ENCODE data around the gene STARD10. TPM values are rescaled to one million over a fixed set of nuclear protein-coding genes. Genes with fewer than 3 reads are reported as not detected.

STARD10 gene
- total RNA-seq, 1 donor from 2014 or later: 38.4 TPM

DNA sequence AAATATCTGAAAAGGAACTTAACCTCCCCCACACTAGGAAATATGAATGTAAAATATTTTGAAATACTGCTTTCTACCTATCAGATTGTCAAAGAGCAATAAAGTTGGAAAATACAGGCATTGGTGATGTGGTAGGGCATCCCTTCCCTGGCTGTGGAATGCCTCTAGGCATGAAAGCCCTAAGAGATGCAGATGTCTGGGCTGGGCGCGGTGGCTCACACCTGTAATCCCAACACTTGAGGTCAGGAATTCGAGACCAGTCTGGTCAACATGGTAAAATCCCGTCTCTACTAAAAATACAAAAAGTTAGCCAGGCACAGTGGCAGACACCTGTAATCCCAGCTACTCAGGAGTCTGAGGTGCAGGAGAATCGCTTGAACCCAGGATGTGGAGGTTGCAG is 63.6 kb downstream of the STARD10 start:
- Mint-ChIP-seq H3K9me3 (ENCODE audit: unreplicated experiment) (no peaks in the 10 kb centered on the region), H3K36me3 (ENCODE audit: low read depth, unreplicated experiment) (peaks cover 12% of the 10 kb centered on the region), H3K4me1 (ENCODE audit: low read depth, unreplicated experiment) (no peaks in the 10 kb centered on the region), H3K4me3 (ENCODE audit: unreplicated experiment) (no peak overlapping the region), H3K27me3 (ENCODE audit: low read depth, unreplicated experiment) (no peaks in the 10 kb centered on the region), H3K27ac (ENCODE audit: unreplicated experiment) (no peak overlapping the region)
- FAIRE-seq (no peak), DNase-seq (ENCODE audit: low read depth) (no peak)
- Histone ChIP-seq H3K4me2 (ENCODE audit: low read length) (no peak overlapping the region), H3K4me1 (ENCODE audit: insufficient read depth, low read length) (no peaks in the 10 kb centered on the region), H3K27me3 (ENCODE audit: insufficient read depth, low read length) (no peaks in the 10 kb centered on the region), H3K27ac (ENCODE audit: low read depth, low read length) (no peak overlapping the region), H3K9me3 (ENCODE audit: insufficient read depth, low read depth, low read length) (no peaks in the 10 kb centered on the region), H3K9ac (ENCODE audit: low read length) (no peak overlapping the region), H2AFZ (ENCODE audit: low read depth, low read length) (no peak overlapping the region), H3K79me2 (ENCODE audit: insufficient read depth, low read length) (peaks cover 5% of the 10 kb centered on the region), H3K4me3 (ENCODE audit: insufficient read depth, low read depth, low read length) (no peak overlapping the region), H3K36me3 (ENCODE audit: insufficient read depth, low read length) (no peaks in the 10 kb centered on the region), H4K20me1 (ENCODE audit: insufficient read depth, low read length) (peaks cover 8% of the 10 kb centered on the region)
- TF ChIP-seq EZH2 (IDR thresholded peaks at IDR 0.05; ENCODE audit: insufficient read depth, low read length): no peak
- TF ChIP-seq, protein P1, sequence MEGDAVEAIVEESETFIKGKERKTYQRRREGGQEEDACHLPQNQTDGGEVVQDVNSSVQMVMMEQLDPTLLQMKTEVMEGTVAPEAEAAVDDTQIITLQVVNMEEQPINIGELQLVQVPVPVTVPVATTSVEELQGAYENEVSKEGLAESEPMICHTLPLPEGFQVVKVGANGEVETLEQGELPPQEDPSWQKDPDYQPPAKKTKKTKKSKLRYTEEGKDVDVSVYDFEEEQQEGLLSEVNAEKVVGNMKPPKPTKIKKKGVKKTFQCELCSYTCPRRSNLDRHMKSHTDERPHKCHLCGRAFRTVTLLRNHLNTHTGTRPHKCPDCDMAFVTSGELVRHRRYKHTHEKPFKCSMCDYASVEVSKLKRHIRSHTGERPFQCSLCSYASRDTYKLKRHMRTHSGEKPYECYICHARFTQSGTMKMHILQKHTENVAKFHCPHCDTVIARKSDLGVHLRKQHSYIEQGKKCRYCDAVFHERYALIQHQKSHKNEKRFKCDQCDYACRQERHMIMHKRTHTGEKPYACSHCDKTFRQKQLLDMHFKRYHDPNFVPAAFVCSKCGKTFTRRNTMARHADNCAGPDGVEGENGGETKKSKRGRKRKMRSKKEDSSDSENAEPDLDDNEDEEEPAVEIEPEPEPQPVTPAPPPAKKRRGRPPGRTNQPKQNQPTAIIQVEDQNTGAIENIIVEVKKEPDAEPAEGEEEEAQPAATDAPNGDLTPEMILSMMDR (IDR thresholded peaks at IDR 0.05; ENCODE audit: insufficient read depth, low read depth, low read length): no peak

DNA sequence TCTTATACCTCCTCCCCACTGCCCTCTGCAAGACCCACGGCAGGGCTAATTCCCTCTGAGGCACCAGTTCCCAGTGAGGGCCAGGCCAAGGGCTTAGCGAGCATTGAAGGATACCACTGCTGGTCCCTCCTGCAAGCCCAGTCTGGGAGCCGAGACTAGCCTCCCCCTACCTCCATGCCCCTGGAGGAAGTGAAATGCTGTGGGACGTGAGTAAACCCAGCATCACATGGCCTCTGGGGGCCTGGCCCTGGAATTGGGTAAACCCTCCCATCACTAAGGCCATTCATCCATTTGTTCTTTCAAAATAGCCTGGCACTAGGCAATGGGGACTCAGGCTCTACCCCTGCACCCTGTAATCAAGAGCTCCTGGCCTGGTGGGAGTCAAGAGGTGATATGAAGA is 66.3 kb downstream of the STARD10 start:
- Histone ChIP-seq H2AFZ (ENCODE audit: low read depth, low read length) (no peak overlapping the region), H3K4me1 (ENCODE audit: insufficient read depth, low read length) (peaks cover 3% of the 10 kb centered on the region), H3K9ac (ENCODE audit: low read length) (no peak overlapping the region), H4K20me1 (ENCODE audit: insufficient read depth, low read length) (peaks cover 5% of the 10 kb centered on the region), H3K27me3 (ENCODE audit: insufficient read depth, low read length) (no peaks in the 10 kb centered on the region), H3K9me3 (ENCODE audit: insufficient read depth, low read depth, low read length) (no peaks in the 10 kb centered on the region), H3K79me2 (ENCODE audit: insufficient read depth, low read length) (peaks cover 21% of the 10 kb centered on the region), H3K4me2 (ENCODE audit: low read length) (no peak overlapping the region), H3K27ac (ENCODE audit: low read depth, low read length) (no peak overlapping the region), H3K36me3 (ENCODE audit: insufficient read depth, low read length) (no peaks in the 10 kb centered on the region), H3K4me3 (ENCODE audit: insufficient read depth, low read depth, low read length) (no peak overlapping the region)
- no peak for DNase-seq (ENCODE audit: low read depth)
- H3K9me3 Mint-ChIP-seq (ENCODE audit: unreplicated experiment): no peaks in the 10 kb centered on the region
- H3K36me3 Mint-ChIP-seq (ENCODE audit: low read depth, unreplicated experiment): peaks cover 12% of the 10 kb centered on the region
- no peak overlapping the region for H3K4me3 Mint-ChIP-seq (ENCODE audit: unreplicated experiment)
- FAIRE-seq: no peak
- TF ChIP-seq EZH2 (IDR thresholded peaks at IDR 0.05; ENCODE audit: insufficient read depth, low read length): no peak
- TF ChIP-seq, protein P1 (IDR thresholded peaks at IDR 0.05; ENCODE audit: insufficient read depth, low read depth, low read length): no peak
- H3K27ac Mint-ChIP-seq (ENCODE audit: unreplicated experiment): no peak overlapping the region
- H3K4me1 Mint-ChIP-seq (ENCODE audit: low read depth, unreplicated experiment): peaks cover 10% of the 10 kb centered on the region
- H3K27me3 Mint-ChIP-seq (ENCODE audit: low read depth, unreplicated experiment): no peaks in the 10 kb centered on the region

DNA sequence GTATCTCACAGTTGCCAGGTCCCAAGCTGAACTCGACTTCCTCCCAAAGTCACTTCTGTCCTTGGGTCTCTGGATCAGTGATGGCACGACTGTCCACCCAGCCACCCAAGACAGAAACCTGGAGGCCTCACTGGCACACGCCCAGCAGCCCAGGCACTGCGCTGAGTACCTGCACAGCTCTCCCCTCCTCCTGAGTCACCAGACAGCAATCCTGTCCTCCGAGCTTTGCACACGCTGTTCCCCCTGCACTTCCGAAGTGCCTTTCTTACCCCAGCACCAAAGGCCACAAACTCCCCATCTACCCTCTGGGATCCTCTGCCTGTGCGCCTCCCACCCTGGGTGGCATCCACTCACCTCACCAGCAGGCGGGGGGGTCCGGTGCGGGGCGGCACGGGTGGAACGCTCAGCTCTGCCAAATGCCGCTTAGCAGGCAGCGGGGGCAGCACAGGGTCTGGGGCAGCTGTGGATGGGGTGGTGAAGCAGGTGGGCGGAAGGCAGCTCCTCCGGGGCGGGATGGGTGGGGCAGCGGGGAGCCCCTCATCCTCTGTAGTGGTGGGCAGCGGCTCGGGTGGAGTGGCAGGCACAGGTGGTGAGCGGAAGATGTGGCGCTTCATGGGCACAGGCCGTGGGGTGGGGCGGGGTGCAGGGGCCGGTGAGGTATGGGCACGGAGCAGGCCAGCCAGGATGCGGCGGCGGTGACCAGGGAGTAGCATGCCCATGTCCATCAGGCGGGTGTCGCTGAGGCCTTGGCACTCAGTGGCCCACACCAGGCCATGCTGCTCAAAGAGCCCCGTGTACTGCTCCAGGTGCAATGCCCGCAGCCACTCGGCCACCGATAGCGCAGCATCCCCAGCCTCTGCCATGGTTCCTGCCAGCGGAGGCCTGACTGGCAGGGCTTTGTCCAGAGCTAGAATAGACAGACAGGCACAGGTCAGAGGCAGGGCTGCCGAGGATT is 67.3 kb downstream of the STARD10 start:
- H3K9me3 Mint-ChIP-seq (ENCODE audit: unreplicated experiment): no peaks in the 10 kb centered on the region
- H3K4me3 ChIP-seq (ENCODE audit: insufficient read depth, low read depth, low read length): no peak overlapping the region
- TF ChIP-seq, protein P1 (IDR thresholded peaks at IDR 0.05; ENCODE audit: insufficient read depth, low read depth, low read length): no peak
- TF ChIP-seq EZH2 (IDR thresholded peaks at IDR 0.05; ENCODE audit: insufficient read depth, low read length): no peak
- no peaks in the 10 kb centered on the region for H3K9me3 ChIP-seq (ENCODE audit: insufficient read depth, low read depth, low read length)
- H3K4me1 ChIP-seq (ENCODE audit: insufficient read depth, low read length): peaks cover 11% of the 10 kb centered on the region
- peaks cover 19% of the 10 kb centered on the region for H3K4me1 Mint-ChIP-seq (ENCODE audit: low read depth, unreplicated experiment)
- H3K36me3 Mint-ChIP-seq (ENCODE audit: low read depth, unreplicated experiment): peaks cover 11% of the 10 kb centered on the region
- H3K9ac ChIP-seq (ENCODE audit: low read length): no peak overlapping the region
- H3K4me2 ChIP-seq (ENCODE audit: low read length): no peak overlapping the region
- no peaks in the 10 kb centered on the region for H3K27me3 ChIP-seq (ENCODE audit: insufficient read depth, low read length)
- H3K27ac ChIP-seq (ENCODE audit: low read depth, low read length): no peak overlapping the region
- H3K27ac Mint-ChIP-seq (ENCODE audit: unreplicated experiment): no peak overlapping the region
- FAIRE-seq: no peak
- H2AFZ ChIP-seq (ENCODE audit: low read depth, low read length): no peak overlapping the region
- H3K4me3 Mint-ChIP-seq (ENCODE audit: unreplicated experiment): no peak overlapping the region
- peaks cover 28% of the 10 kb centered on the region for H3K79me2 ChIP-seq (ENCODE audit: insufficient read depth, low read length)
- H3K36me3 ChIP-seq (ENCODE audit: insufficient read depth, low read length): no peaks in the 10 kb centered on the region
- peaks cover 5% of the 10 kb centered on the region for H4K20me1 ChIP-seq (ENCODE audit: insufficient read depth, low read length)
- no peaks in the 10 kb centered on the region for H3K27me3 Mint-ChIP-seq (ENCODE audit: low read depth, unreplicated experiment)
- no peak for DNase-seq (ENCODE audit: low read depth)

Data from astrocyte (in vitro differentiated cells and primary cell).